ENCODE data around the gene CST9. TPM values are rescaled to one million over a fixed set of nuclear protein-coding genes. Genes with fewer than 3 reads are reported as not detected.

CST9 gene
- total RNA-seq, 1 donor from 2014 or later, result not detected

DNA sequence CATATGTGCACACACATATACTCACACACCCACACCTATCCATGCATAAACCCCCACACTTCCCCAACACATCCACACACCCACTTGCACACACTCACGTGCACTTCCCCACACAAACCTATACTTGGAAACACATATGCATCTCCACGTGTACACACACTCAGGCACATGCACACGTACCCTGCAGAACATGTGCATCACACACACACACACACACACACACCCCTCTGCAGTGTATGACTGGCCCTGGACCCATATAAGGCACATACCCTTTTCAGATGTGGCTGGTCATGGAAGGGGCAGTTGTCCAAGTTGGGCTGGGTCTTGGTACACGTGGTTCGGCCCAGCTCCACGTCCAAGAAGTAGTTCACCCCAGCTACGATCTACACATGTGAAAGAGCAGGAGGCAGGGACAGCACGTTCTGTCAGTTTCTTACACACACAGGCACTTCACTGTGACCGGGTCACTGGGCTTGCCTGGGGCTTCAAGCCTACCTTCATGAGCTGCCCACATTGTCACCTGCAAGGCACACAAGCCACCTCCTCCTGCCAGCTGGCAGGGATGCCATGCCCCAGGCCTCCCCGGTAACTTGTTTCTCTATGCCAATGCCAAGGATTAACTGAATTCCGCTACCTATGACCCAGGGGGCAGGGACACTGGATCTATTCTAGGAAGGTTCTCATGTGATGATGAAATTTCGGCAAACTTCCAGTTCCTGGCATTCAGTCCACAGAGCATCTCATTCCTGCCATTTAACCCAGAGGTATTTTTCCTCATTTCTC, 29.5 kb upstream of the CST9 start:
- Mint-ChIP-seq H3K27me3 (ENCODE audit: unreplicated experiment) (peaks cover 19% of the 10 kb centered on the region), H3K4me3 (ENCODE audit: unreplicated experiment) (peak overlapping the region; percentile 93), H3K36me3 (ENCODE audit: unreplicated experiment) (no peaks in the 10 kb centered on the region), H3K4me1 (ENCODE audit: low read depth, unreplicated experiment) (peaks cover 32% of the 10 kb centered on the region), H3K27ac (ENCODE audit: unreplicated experiment) (no peak overlapping the region), H3K9me3 (ENCODE audit: unreplicated experiment) (peaks cover 13% of the 10 kb centered on the region)
- DNase-seq, result no peak
- TF ChIP-seq CTCF (IDR thresholded peaks at IDR 0.05; ENCODE audit: partially characterized antibody, unreplicated experiment), result no peak

DNA sequence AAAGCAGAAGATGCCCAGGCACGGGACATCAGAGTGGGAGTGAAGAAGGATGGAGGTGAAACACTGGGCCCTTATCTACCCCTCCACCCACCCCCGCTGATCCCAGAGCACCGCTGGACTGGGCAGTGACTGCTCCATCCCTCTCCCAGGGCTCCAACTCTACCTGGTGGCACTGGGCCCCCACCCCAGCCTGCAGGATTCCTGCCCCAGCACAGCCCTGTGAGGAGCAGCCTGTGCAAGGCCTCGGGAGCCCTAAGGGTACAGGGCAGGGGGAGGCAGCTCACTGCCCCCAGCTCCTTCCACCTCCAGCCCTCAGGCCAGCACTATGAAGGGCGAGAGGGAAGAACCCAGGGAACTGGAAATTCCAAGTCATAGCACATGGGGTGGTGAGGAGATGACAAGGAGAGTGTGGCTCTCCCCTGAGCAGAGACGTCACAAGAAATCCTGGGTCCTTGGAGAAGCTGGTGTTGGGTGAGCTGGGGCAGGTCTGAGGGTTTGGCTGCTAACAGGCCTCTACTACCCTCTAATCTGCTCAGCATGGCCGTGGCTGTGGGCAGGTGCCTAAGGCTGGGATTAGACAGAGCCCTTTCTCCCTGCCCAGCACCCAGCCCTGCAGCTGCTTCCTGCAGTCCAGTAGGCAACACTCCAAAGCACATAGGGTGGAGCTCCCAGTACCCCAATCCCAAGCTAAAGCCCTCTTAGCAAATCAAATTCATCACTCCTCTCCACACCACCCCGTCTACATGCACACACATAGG, 28.5 kb upstream of the CST9 start:
- DNase-seq, result no peak
- peak overlapping the region; percentile 89 for H3K27ac Mint-ChIP-seq (ENCODE audit: unreplicated experiment)
- no peaks in the 10 kb centered on the region for H3K36me3 Mint-ChIP-seq (ENCODE audit: unreplicated experiment)
- TF ChIP-seq CTCF (IDR thresholded peaks at IDR 0.05; ENCODE audit: partially characterized antibody, unreplicated experiment), result no peak
- peaks cover 12% of the 10 kb centered on the region for H3K9me3 Mint-ChIP-seq (ENCODE audit: unreplicated experiment)
- H3K27me3 Mint-ChIP-seq (ENCODE audit: unreplicated experiment), result peaks cover 14% of the 10 kb centered on the region
- peak overlapping the region; percentile 71 for H3K4me3 Mint-ChIP-seq (ENCODE audit: unreplicated experiment)
- H3K4me1 Mint-ChIP-seq (ENCODE audit: low read depth, unreplicated experiment), result peaks cover 35% of the 10 kb centered on the region

DNA sequence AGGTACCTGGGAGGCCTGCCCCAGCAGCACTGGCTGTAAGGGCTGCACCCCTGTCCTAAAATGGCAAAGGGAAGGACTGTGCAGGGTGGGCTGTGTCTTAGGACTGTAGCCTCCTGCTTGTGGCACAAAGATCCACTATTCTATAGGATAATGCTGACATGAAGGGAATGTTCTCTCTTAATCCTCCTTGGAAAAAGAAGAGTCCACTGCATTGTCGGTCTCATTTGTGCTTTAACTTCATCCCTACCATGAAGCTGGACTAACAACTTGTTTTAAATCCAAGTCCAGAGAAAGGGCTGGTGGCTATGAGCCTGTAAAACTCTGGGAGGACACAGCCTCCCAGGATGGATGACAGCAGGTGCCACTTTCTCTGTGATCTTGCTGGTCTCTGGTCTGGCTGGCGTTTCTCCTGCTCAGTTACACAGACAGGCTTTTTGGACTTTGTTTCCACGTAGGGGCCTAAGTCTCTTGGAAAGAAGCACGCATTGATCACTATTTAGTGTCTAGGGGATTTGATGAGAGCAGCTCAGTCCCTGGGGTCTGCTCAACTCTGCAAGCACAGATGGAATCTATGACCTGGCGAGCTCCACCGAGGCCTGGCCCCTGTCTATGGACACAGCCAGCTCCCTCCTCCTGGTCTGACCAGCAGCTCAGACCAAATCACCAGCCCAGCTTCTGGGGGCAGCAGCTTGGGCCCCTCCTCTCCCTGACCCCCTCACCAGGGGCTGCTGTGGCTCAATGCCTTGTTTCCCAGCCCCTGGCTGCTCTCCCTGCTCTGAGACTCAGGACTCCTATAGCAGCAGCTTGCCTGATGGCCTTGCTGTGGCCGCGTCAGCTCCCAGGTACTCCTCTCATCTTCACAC, 27.2 kb upstream of the CST9 start:
- H3K27me3 Mint-ChIP-seq (ENCODE audit: unreplicated experiment), result peaks cover 13% of the 10 kb centered on the region
- TF ChIP-seq CTCF (IDR thresholded peaks at IDR 0.05; ENCODE audit: partially characterized antibody, unreplicated experiment), result no peak
- DNase-seq, result peak; percentile 49
- peaks cover 10% of the 10 kb centered on the region for H3K9me3 Mint-ChIP-seq (ENCODE audit: unreplicated experiment)
- peak overlapping the region; percentile 89 for H3K27ac Mint-ChIP-seq (ENCODE audit: unreplicated experiment)
- peak overlapping the region; percentile 73 for H3K4me3 Mint-ChIP-seq (ENCODE audit: unreplicated experiment)
- no peaks in the 10 kb centered on the region for H3K36me3 Mint-ChIP-seq (ENCODE audit: unreplicated experiment)
- H3K4me1 Mint-ChIP-seq (ENCODE audit: low read depth, unreplicated experiment), result peaks cover 43% of the 10 kb centered on the region

DNA sequence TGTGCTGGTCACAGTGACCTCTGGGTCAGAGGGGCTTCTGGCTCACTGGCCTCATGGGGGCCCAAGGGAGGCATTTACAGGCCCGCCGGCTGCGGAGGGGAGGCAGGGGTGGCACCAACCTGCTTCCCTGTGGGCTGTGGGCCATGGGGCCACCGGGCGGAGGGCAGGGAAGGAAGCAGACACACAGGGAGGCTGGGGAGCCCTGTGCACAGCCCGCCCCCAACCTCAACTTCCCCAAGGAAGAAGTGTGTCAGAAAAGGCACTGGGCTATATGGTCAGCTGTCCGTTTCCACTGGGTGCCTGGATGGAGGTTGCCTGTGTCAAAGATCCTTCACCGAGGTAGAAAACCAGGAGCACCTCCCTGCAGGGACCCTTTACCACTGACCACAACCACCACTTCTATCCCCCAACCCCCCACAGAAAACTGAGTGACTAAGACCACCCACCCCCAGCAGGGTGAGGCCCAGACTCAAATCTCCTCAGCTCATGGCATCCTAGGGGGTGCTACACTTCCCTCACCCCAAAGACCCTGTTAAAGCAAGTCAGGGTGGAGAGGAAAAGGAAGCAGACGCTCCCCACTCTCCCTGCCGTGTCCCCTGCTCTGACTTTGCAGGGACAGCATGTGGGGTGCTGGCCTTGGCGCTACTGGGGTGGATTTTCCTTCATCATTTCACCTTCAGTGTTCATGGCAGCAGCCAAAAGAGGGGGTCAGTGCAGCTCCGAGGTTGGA, 26.4 kb upstream of the CST9 start:
- DNase-seq, result no peak
- TF ChIP-seq CTCF (IDR thresholded peaks at IDR 0.05; ENCODE audit: partially characterized antibody, unreplicated experiment), result no peak
- peaks cover 44% of the 10 kb centered on the region for H3K4me1 Mint-ChIP-seq (ENCODE audit: low read depth, unreplicated experiment)
- no peaks in the 10 kb centered on the region for H3K36me3 Mint-ChIP-seq (ENCODE audit: unreplicated experiment)
- H3K27ac Mint-ChIP-seq (ENCODE audit: unreplicated experiment), result no peak overlapping the region
- H3K4me3 Mint-ChIP-seq (ENCODE audit: unreplicated experiment), result no peak overlapping the region
- H3K9me3 Mint-ChIP-seq (ENCODE audit: unreplicated experiment), result peaks cover 10% of the 10 kb centered on the region
- H3K27me3 Mint-ChIP-seq (ENCODE audit: unreplicated experiment), result peaks cover 13% of the 10 kb centered on the region

All from glutamatergic neuron (in vitro differentiated cells).